Muscle of leg (tissue), 11 donors: ENCODE data around the gene PDE2A. TPM values are rescaled to one million over a fixed set of nuclear protein-coding genes. Genes with fewer than 3 reads are reported as not detected.

ENCODE experiments used
- DNase-seq: peaks from one replicate; pipeline ENCODE4 v3.0.0; 2013
- H3K27ac ChIP-seq: one replicate; pipeline ENCODE4 v1.5.1; 2013; ENCODE audit warnings: mild to moderate bottlenecking, low read length, control low read depth
- H3K27me3 ChIP-seq: one replicate; pipeline ENCODE4 v1.6.1; 2013; ENCODE audit warnings: low read length; ENCODE audit not compliant: control insufficient read depth, insufficient read depth
- H3K36me3 ChIP-seq: one replicate; pipeline ENCODE4 v1.6.1; 2013; ENCODE audit warnings: low read length; ENCODE audit not compliant: control insufficient read depth, insufficient read depth
- H3K4me1 ChIP-seq: one replicate; pipeline ENCODE4 v1.6.1; 2013; ENCODE audit warnings: low read length; ENCODE audit not compliant: control insufficient read depth, insufficient read depth
- H3K4me3 ChIP-seq: one replicate; pipeline ENCODE4 v1.5.1; 2013; ENCODE audit warnings: low read length, control low read depth
- H3K9me3 ChIP-seq: replicated peaks from 2 replicates; pipeline ENCODE4 v1.6.1; 2013; ENCODE audit warnings: low read depth, low read length; ENCODE audit not compliant: control insufficient read depth
- WGBS: methylation state at CpG from one replicate; pipeline ENCODE4 v1.1.5; 2013; ENCODE audit warnings: missing lambda C conversion rate; ENCODE audit not compliant: insufficient coverage; 5-methylcytosine and 5-hydroxymethylcytosine counted together
- polyA plus RNA-seq, 8 donors: library from polyadenylated mRNA; unstranded; fragments of 120-200 nt; gene quantifications; one replicate each; pipeline versions ENCODE4 v1.2.1 to v1.2.3, GENCODE V29; 2013; ENCODE audit warnings: inconsistent platforms in 1 of 8, low replicate concordance in 1 of 8; ENCODE audit not compliant: insufficient read length in 8 of 8, insufficient read depth in 1 of 8
- total RNA-seq: library from RNA; stranded (reverse); fragments of 120-200 nt; gene quantifications from one replicate; pipeline ENCODE4 v1.2.4, GENCODE V29; 2013

The PDE2A gene
- total and polyA plus RNA-seq, 9 donors = 10.7 to 18.2 (median 14.8) TPM

DNA sequence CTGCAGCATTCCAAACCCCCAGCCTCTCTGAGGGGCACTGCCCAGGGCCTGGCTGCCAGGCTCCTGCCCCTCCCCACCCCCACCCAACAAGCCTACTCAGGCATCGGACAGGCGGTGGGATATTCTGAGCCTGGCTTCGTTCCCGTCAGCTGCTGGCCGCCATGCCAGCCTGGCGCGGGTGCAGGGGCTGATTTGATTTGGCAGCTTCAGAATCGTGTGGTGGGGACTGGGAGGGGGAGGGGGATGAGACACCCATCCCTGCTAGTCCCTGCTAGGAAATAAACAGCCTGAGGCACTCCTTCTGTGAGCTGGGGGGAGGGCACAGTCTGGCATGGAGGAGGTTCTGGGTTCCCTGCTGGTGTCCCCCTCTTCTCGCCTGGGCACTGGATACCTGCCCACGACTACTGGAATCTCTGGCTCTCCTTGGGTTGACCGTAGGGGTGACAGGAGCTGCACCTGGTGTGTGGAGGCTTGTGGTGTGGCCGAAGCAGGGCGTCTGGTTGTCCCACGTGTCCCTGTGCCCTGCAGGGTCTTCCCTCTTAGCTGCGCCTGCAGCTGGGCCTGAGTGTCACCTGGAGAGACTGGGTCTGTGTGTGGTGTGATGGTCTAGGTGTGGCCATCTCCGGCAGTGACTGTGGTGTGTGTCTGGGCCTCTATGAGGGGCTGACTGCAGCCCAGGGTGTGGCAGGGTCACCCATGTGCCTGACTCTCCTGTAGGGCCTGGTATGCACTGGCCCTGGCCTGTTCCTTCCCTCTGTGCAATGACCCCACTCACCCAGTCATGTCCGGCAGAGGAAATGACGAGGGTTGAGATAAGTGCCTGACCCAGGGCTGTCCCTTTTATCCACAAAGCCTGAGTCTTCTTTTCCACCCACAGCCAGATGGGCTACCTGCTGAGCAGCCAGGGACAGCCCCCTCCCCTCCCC, 42.2 kb downstream of the PDE2A start:
- H3K36me3 ChIP-seq = no peaks in the 10 kb centered on the region
- no peaks in the 10 kb centered on the region for H3K9me3 ChIP-seq
- 62% methylated on average over 12 of the region's 18 CpGs for WGBS
- peak overlapping the region; percentile 91 for H3K27ac ChIP-seq
- DNase-seq = peak; percentile 89
- peaks cover 98% of the 10 kb centered on the region for H3K4me1 ChIP-seq
- H3K4me3 ChIP-seq = no peak overlapping the region
- no peaks in the 10 kb centered on the region for H3K27me3 ChIP-seq

DNA sequence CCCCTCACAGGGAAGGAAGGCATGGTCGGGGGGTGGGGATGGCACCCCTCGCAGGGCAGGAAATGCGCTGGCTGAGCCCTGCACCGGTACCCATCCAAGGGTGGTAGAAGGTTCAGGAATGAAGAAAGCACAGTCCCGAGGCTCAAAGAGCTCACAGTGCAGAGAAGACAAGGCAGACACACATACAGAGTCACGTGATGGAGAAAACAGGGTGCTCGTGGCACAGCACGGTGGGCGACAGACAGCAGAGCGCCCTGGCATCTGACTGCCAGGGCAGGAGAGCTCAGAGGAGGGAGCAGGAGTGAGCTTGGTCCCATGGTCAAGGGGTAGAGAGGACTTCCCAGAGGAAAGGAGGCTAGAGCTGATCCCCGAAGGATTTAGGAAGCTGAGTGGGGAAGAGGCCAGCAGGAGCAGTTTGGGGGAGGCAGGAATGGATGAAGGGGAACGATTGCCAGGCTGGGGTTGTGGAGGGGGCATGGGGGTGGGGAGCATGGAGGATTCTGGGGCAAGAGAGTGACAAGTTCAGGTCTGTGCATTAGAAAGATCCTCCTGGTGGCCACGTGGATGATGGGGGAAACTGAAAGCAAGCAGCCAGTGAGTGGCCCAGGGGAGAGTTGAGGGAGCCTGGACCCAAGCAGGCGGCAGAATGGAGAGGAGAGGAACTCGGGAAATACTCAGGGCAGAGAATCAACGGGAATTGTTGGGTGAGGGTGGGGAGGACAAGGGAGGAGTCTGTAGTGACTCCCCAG, 43.9 kb downstream of the PDE2A start:
- no peak overlapping the region for H3K4me3 ChIP-seq
- no peak for DNase-seq
- no peaks in the 10 kb centered on the region for H3K9me3 ChIP-seq
- peaks cover 99% of the 10 kb centered on the region for H3K4me1 ChIP-seq
- WGBS = 55% methylated on average over 16 of the region's 16 CpGs
- no peaks in the 10 kb centered on the region for H3K36me3 ChIP-seq
- no peaks in the 10 kb centered on the region for H3K27me3 ChIP-seq
- peak overlapping the region; percentile 69 for H3K27ac ChIP-seq

DNA sequence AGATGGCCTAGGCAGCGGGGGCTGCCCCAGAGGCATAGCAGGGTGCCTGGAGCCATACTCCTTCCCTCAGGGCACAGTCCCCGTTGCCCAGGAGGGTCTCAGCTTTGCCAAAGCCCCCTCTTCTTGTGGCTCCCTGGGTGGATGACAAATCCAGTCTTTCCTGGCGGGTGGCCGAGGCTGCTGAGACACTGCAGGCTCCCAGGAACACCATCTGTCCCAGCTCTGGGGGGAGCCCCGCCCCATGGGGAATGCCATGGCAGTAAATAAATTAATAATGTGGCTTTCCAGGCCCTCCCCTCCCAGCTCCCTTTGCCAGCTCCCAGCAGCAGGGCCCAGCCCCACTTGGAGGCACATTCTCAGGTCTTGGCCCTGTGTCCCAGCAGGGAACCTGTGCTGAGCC, 45.0 kb downstream of the PDE2A start:
- H3K4me3 ChIP-seq = no peak overlapping the region
- peaks cover 95% of the 10 kb centered on the region for H3K4me1 ChIP-seq
- peak overlapping the region; percentile 69 for H3K27ac ChIP-seq
- H3K36me3 ChIP-seq = no peaks in the 10 kb centered on the region
- no peaks in the 10 kb centered on the region for H3K9me3 ChIP-seq
- 31% methylated on average over 3 of the region's 5 CpGs for WGBS
- H3K27me3 ChIP-seq = no peaks in the 10 kb centered on the region
- DNase-seq = peak; percentile 78

DNA sequence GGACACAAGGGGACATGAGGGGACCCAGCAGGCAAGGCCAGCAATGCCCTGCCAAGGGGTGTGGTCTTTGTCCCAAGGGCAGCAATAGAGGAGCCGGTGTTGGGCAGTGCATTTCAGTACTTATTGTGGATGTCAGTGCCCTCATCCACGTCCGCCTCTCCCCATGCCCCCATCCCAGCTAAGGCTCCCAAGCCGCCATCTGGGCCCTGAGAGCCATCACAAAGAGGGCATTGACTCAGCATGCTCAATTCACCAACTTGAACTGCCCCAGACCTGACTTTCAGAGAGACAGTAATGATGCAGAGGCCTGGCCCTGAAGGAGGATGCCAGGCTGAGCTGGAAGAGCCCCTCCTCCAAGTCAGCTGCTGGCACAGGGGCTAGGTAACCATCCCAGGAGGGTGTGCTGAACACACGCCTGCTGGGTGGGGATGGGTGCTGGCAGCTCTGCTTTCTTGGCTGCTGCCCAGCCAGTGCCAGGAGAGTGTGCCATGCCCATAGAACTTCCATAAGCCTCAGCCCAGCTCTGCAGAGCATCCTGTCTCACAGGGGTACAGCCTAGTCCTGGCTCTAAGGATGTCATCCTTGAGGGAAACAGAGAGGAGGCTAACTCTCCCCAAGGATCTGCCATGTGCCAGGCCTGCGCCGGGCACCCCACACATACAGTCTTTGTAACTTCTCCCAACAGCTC, 46.5 kb downstream of the PDE2A start:
- Histone ChIP-seq H3K27ac (no peak overlapping the region), H3K9me3 (no peaks in the 10 kb centered on the region), H3K36me3 (no peaks in the 10 kb centered on the region), H3K4me1 (peaks cover 80% of the 10 kb centered on the region), H3K27me3 (no peaks in the 10 kb centered on the region), H3K4me3 (no peak overlapping the region)
- no peak for DNase-seq
- WGBS = 88% methylated on average over 5 of the region's 7 CpGs

DNA sequence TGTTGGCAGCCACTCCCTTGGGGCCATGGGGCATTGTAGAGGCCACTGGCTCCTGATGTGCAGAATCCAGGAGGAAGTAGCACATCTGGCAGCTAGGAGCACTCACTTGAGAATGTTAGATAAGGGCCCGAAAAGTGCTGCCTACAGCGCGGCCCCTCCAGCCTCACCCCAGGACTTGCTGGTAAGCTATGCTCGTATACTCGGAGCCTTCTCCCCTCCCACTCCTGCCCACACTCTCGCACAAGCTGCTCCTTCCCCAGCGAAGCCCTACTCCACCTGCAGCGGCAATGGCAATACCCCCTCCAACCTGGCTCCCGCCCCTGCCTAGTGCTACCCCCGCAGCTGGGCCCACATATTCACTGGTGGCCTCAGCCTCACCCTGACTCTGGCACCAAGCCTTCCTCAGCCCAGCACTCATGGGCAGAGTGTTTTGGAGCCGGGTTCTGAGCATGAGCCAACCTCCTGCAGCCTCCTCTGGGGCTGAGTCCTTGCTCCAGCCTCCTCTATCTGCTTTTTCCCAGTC, 47.7 kb downstream of the PDE2A start:
- Histone ChIP-seq H3K27ac (peak overlapping the region; percentile 74), H3K27me3 (no peaks in the 10 kb centered on the region), H3K4me3 (no peak overlapping the region), H3K4me1 (peaks cover 67% of the 10 kb centered on the region), H3K36me3 (no peaks in the 10 kb centered on the region), H3K9me3 (no peaks in the 10 kb centered on the region)
- WGBS = 76% methylated on average over 11 of the region's 11 CpGs
- DNase-seq = no peak

DNA sequence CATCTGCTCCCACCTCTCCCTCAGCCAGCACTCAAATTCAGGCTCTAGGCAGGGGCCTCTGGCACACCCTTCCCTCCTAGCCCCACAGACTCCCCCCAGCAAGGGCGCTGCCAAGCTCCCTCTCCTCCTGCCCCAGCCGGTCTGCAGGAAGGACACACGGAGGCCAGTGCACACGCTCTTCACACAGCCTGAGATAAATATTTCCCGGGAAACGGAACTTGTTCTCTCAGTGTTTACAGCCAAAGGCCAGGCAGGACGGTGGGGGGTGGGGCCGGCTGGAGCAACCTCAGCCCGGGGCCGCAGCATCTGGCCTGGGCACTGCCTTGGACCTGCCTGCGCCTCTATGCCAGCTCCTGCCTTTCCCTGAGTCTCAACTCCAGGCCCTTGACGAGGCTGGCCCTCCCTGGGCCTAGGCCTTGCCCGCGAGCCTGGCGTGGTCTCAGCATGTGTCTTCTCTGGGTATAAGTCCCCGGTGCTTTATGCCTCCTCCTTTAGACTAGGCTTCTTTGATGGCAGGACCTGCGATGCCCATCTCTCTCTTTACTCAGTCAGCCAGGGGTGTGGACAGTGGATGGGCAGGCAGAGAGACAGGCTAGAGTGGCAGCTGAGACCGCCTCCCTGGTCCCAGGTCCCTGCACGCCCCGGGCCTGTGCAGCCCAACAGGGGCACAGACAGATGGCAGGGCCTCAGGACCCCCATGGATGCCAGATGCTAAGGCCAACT, 48.4 kb downstream of the PDE2A start:
- peaks cover 61% of the 10 kb centered on the region for H3K4me1 ChIP-seq
- H3K9me3 ChIP-seq = no peaks in the 10 kb centered on the region
- WGBS = 43% methylated on average over 13 of the region's 20 CpGs

DNA sequence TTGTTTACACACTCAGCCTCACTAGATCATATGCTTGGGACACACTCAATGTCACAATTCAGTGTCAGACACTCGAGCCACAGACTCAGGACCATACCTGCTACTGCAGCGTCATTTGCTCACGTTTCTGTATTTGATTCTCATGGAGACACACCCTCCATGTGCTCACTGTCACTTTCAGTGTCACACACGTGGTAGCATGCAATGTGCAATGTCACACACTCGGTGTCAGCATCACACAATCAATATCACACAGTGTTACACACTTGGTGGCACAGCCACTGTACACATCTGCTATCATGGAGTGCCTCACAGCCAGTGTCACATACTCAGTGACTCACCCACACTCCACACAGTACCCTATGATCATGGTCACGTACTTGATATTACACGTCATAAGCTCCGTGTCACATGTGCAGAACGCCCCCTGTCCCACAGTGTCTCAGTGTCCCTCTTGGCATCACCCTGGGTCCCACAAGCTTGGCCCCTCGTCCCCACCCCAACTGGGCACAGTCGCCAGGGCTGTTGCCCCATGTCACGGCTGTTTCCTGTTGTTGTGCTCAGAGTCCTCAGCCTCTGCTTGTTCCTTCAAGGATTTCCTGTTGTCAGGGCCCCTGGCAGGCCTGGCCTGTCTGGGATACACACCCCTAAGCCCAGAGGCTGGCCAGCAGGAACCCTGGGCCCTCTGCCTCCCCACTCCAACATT, 49.6 kb downstream of the PDE2A start:
- Histone ChIP-seq H3K27ac (peak overlapping the region; percentile 74), H3K36me3 (no peaks in the 10 kb centered on the region), H3K9me3 (no peaks in the 10 kb centered on the region), H3K27me3 (no peaks in the 10 kb centered on the region), H3K4me3 (no peak overlapping the region), H3K4me1 (peaks cover 49% of the 10 kb centered on the region)
- 78% methylated on average over 12 of the region's 12 CpGs for WGBS
- peak; percentile 54 for DNase-seq

More for the DNA sequence above, 48.4 kb downstream of the PDE2A start:
- no peak overlapping the region for H3K4me3 ChIP-seq
- peak; percentile 82 for DNase-seq
- no peaks in the 10 kb centered on the region for H3K36me3 ChIP-seq
- H3K27ac ChIP-seq = peak overlapping the region; percentile 74
- H3K27me3 ChIP-seq = no peaks in the 10 kb centered on the region

DNA sequence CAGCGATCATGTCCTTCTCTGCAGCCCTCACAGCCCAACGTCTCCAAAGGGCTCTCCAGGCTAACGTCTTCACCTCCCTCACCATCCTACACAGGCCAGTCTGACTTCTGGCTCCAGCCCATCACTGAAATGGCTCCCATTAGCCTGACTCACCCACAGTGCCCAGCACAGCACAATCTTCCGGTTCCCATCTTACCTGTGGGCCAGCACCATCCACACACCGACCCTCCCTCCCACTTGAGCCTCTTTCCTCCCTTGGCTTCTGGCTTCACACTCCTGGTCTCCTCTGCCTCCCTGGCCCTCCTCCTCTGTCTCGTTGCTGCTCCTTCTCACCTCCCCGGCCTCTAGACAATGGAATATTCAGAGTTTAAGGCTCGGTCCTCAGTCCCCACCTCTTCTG, 51.2 kb downstream of the PDE2A start:
- no peak overlapping the region for H3K27ac ChIP-seq
- no peak for DNase-seq
- H3K4me3 ChIP-seq = no peak overlapping the region
- peaks cover 43% of the 10 kb centered on the region for H3K4me1 ChIP-seq
- no peaks in the 10 kb centered on the region for H3K27me3 ChIP-seq
- no peaks in the 10 kb centered on the region for H3K36me3 ChIP-seq
- H3K9me3 ChIP-seq = no peaks in the 10 kb centered on the region
- WGBS = 57% methylated on average over 8 of the region's 8 CpGs

DNA sequence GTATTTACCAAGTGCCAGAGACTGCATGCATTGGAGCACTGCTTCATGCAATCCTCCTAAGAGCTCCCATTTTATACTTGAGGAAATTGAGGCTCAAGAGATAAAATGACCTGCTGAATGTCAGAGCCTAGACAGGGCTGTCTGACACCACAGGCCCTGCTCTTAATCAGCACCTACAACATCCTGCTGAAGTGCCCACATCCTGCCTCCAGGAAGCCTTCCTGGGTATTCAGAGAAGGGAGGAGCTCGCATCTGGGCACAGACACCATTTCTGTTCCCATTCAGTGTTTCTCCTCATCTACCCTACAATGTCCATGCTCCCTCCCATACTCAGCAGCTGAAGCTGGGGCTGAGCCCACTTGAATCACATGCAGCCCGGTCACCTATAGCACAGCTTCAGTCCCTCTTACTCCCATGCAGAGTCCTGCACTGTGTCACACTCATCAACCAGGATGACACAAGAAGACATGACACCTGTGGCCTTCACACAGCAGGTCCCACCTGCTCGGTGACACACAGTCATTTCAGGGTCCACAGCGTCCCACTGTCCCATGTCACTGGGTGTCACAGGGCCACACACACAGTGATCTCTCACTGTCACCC, 53.1 kb downstream of the PDE2A start:
- 80% methylated on average over 4 of the region's 4 CpGs for WGBS
- Histone ChIP-seq H3K4me1 (peaks cover 43% of the 10 kb centered on the region), H3K4me3 (no peak overlapping the region), H3K27ac (no peak overlapping the region), H3K36me3 (no peaks in the 10 kb centered on the region), H3K27me3 (no peaks in the 10 kb centered on the region), H3K9me3 (no peaks in the 10 kb centered on the region)
- no peak for DNase-seq
